K562 (cell line): Measurements from ENCODE around the gene GGACT.

Experiments
- BACH1 ChIP-seq: fragments of 200-800 bp; sonication (Bioruptor generic); IDR thresholded peaks from 2 replicates; pipeline ENCODE4 v1.6.1; 2016; ENCODE audit warnings: missing genetic modification characterization, missing compliant biosample characterization
- CBX2 ChIP-seq: fragments of 200-600 bp; sonication (generic); IDR thresholded peaks from one replicate; pipeline ENCODE4 v1.6.1; 2012; ENCODE audit warnings: mild to moderate bottlenecking, low read length, inconsistent platforms; ENCODE audit not compliant: insufficient read depth, poor library complexity, severe bottlenecking
- CTCF ChIP-seq, 3 experiments: IDR thresholded peaks in 2 of 3; conservative IDR thresholded peaks in 1 of 3; 2 replicates each; pipeline ENCODE4 v1.5.1; 2011 to 2012; ENCODE audit warnings: low read length in 3 of 3, mild to moderate bottlenecking in 3 of 3, control low read depth in 2 of 3, improper control_type of control experiment in 1 of 3, inconsistent platforms in 1 of 3, low read depth in 1 of 3, mixed read lengths in 1 of 3, moderate library complexity in 1 of 3; ENCODE audit not compliant: insufficient read depth in 2 of 3
- MCM5 ChIP-seq: fragments of 450-650 bp; IDR thresholded peaks from 2 replicates; pipeline ENCODE4 v1.6.1; 2016; ENCODE audit warnings: low read depth
- PHB2 ChIP-seq: fragments of 450-650 bp; IDR thresholded peaks from 2 replicates; pipeline ENCODE4 v1.6.1; 2017; ENCODE audit warnings: low read depth
- SOX6 ChIP-seq: fragments of 450-650 bp; IDR thresholded peaks from 2 replicates; pipeline ENCODE4 v1.6.1; 2014; ENCODE audit warnings: mild to moderate bottlenecking
- SP2 ChIP-seq: IDR thresholded peaks from 2 replicates; pipeline ENCODE4 v1.6.1; 2011; ENCODE audit warnings: mild to moderate bottlenecking, low read depth, low read length, moderate library complexity; ENCODE audit not compliant: poor library complexity, severe bottlenecking; ENCODE audit errors: extremely low read depth
- ZBTB8A ChIP-seq: fragments of 450-650 bp; IDR thresholded peaks from 2 replicates; pipeline ENCODE4 v1.6.1; 2018; ENCODE audit warnings: mild to moderate bottlenecking, moderate library complexity; ENCODE audit not compliant: partially characterized antibody

GRCh38 chr13:100493418-100493817 is 95.2 kb downstream of the GGACT start:
- TF ChIP-seq ZBTB8A (no peak), SOX6 (no peak), CTCF (IDR thresholded peaks at IDR 0.05 in 2 of 3, conservative IDR thresholded peaks at IDR 0.05 in 1 of 3; ENCODE audit: insufficient read depth in 2 of 3, low read depth in 1 of 3, low read length in 3 of 3) (no peak), PHB2 (no peak), CBX2 (no peak), SP2 (no peak), BACH1 (tag) (no peak), MCM5 (no peak)
